ENCODE data around the gene VPS13C.

DNA sequence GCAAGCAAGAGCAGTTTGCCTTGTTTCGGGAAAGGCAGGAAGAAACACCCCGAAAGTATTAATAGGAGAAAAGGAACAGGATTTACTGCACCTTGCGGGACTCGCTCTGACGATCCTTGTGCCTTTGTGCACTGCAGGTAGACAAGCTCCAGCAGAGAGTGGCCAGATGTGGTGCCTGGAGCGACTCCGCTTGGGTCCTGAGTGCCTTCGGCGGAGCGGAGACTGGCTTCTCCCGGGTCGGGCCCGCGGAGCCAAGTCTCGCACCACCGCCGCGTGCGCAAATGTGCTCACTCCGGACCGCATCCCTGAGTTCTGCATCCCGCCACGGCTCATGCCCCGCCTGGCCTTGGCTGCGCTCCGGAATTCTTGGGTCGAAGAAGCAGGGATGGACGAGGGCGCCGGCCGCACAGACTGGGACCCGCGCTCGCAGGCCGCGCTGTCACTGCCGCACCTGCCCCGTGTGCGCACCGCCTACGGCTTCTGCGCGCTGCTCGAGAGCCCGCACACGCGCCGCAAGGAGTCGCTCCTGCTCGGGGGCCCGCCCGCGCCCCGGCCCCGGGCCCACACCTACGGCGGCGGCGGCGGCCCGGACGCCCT is 7.3 kb upstream of the VPS13C start:
- no peak for TF ChIP-seq FOXP2 (optimal IDR thresholded peaks at IDR 0.05; ENCODE audit: borderline replicate concordance, extremely low read depth, extremely low read length, insufficient read depth)
- no peak for TF ChIP-seq POLR2AphosphoS5 (IDR thresholded peaks at IDR 0.05; ENCODE audit: low read depth, low read length)

All from PFSK-1 (cell line).